Keratinocyte (primary cell): ENCODE data around the gene TMEM131. TPM values are rescaled to one million over a fixed set of nuclear protein-coding genes. Genes with fewer than 3 reads are reported as not detected.

Experiments
- DNase-seq: peaks from one replicate; pipeline ENCODE4 v3.0.0-alpha.2; 2011; ENCODE audit warnings: low read depth, missing footprints, low spot score
- FAIRE-seq: peaks from 2 replicates; lab custom pipeline; 2011; peaks lifted over from hg19 to GRCh38; lab: Jason Lieb, UNC
- H2AFZ ChIP-seq: 2 replicates; pipeline ENCODE4 v1.6.0; 2012; ENCODE audit warnings: low read length, control low read depth, inconsistent platforms; ENCODE audit not compliant: control insufficient read depth
- H3K27ac ChIP-seq: 2 replicates; pipeline ENCODE4 v1.5.1; 2011; ENCODE audit warnings: low read length; ENCODE audit not compliant: control insufficient read depth, insufficient read depth
- H3K27me3 ChIP-seq: 3 replicates; pipeline ENCODE4 v1.6.0; 2011; ENCODE audit warnings: low read length; ENCODE audit not compliant: control insufficient read depth, insufficient read depth; ENCODE audit errors: extremely low read depth
- H3K36me3 ChIP-seq, 2 experiments: 2 replicates in 1 of 2; 3 replicates in 1 of 2; pipeline ENCODE4 v1.5.1; 2011; ENCODE audit warnings: low read length in 2 of 2, mild to moderate bottlenecking in 1 of 2; ENCODE audit not compliant: control insufficient read depth in 2 of 2, insufficient read depth in 2 of 2; ENCODE audit errors: extremely low read depth in 1 of 2
- H3K4me1 ChIP-seq: 3 replicates; pipeline ENCODE4 v1.5.1; 2011; ENCODE audit warnings: low read length; ENCODE audit not compliant: control insufficient read depth, insufficient read depth; ENCODE audit errors: extremely low read depth
- H3K4me2 ChIP-seq: 3 replicates; pipeline ENCODE4 v1.6.0; 2011; ENCODE audit warnings: low read depth, low read length; ENCODE audit not compliant: control insufficient read depth, insufficient read depth; ENCODE audit errors: extremely low read depth
- H3K4me3 ChIP-seq, 3 experiments: fragments of 200-600 bp in 1 of 3; sonication (generic) in 1 of 3; 2 replicates in 2 of 3; 3 replicates in 1 of 3; pipeline ENCODE4 v1.5.1; 2011 to 2016; ENCODE audit warnings: low read length in 3 of 3, mild to moderate bottlenecking in 3 of 3, control low read depth in 2 of 3, inconsistent platforms in 1 of 3, low read depth in 1 of 3, mixed read lengths in 1 of 3, mixed run types in 1 of 3, moderate library complexity in 1 of 3; ENCODE audit not compliant: control insufficient read depth in 2 of 3, insufficient read depth in 2 of 3; ENCODE audit errors: extremely low read depth in 1 of 3
- H3K79me2 ChIP-seq: 2 replicates; pipeline ENCODE4 v1.6.0; 2012; ENCODE audit warnings: low read length; ENCODE audit not compliant: control insufficient read depth, insufficient read depth
- H3K9ac ChIP-seq: 3 replicates; pipeline ENCODE4 v1.6.0; 2011; ENCODE audit warnings: low read length; ENCODE audit not compliant: control insufficient read depth, insufficient read depth; ENCODE audit errors: extremely low read depth
- H3K9me1 ChIP-seq: 3 replicates; pipeline ENCODE4 v1.6.0; 2011; ENCODE audit warnings: low read length; ENCODE audit not compliant: control insufficient read depth, insufficient read depth; ENCODE audit errors: extremely low read depth
- H3K9me3 ChIP-seq: 2 replicates; pipeline ENCODE4 v1.5.1; 2012; ENCODE audit warnings: low read depth, low read length; ENCODE audit not compliant: control insufficient read depth
- H4K20me1 ChIP-seq: 3 replicates; pipeline ENCODE4 v1.6.0; 2011; ENCODE audit warnings: low read length; ENCODE audit not compliant: control insufficient read depth, insufficient read depth; ENCODE audit errors: extremely low read depth
- CTCF ChIP-seq, 3 experiments: IDR thresholded peaks in 1 of 3; conservative IDR thresholded peaks in 1 of 3; optimal IDR thresholded peaks in 1 of 3; 2 replicates in 2 of 3; 3 replicates in 1 of 3; pipeline versions ENCODE3 to v1.5.1; 2011; ENCODE audit warnings: low read length in 3 of 3, mild to moderate bottlenecking in 3 of 3, moderate library complexity in 2 of 3, control low read depth in 1 of 3, inconsistent platforms in 1 of 3; ENCODE audit not compliant: insufficient read depth in 2 of 3; ENCODE audit errors: extremely low read depth in 1 of 3
- EZH2 ChIP-seq: IDR thresholded peaks from one replicate; pipeline ENCODE4 v1.6.1; 2012; ENCODE audit warnings: inconsistent platforms, mild to moderate bottlenecking, low read length, moderate library complexity
- dilution Hi-C: fragments of 300-500 bp; cut with MboI; formaldehyde crosslinking; loops from one replicate; pipeline ENCODE4 v1.7.0; 2020; ENCODE audit warnings: low sequenced_read_pairs; ENCODE audit not compliant: extremely low pct_ligation_motif_present
- polyA plus RNA-seq, 5 experiments: library from polyadenylated mRNA; depleted of rRNA in 3 of 5; stranded (reverse) in 3 of 5; stranded (forward) in 1 of 5; unstranded in 1 of 5; fragments of >200 nt; gene quantifications; 1 replicate in 1 of 5; 2 replicates in 3 of 5; 3 replicates in 1 of 5; pipeline versions ENCODE4 v1.2.1 to v1.2.3, GENCODE V29; 2011 to 2012; ENCODE audit warnings: missing spikeins in 2 of 5, low read depth in 1 of 5, low replicate concordance in 1 of 5

TMEM131 gene
- polyA plus RNA-seq, 1 donor (not counting 4 experiments of a cell fraction or from before 2014, with no cell fraction given): 25.5 TPM

- H3K9me1 ChIP-seq: peaks cover 3% of the 10 kb centered on the region
- H3K79me2 ChIP-seq: peaks cover 74% of the 10 kb centered on the region
- H2AFZ ChIP-seq: no peak overlapping the region
- TF ChIP-seq CTCF (optimal IDR thresholded peaks at IDR 0.05 in 1 of 3, IDR thresholded peaks at IDR 0.05 in 1 of 3, conservative IDR thresholded peaks at IDR 0.05 in 1 of 3; ENCODE audit: extremely low read depth in 1 of 3, insufficient read depth in 2 of 3, low read length in 3 of 3) (no peak), EZH2 (no peak)
- H3K4me3 ChIP-seq: no peak overlapping the region
- H4K20me1 ChIP-seq: peaks cover 4% of the 10 kb centered on the region
- H3K27ac ChIP-seq: no peak overlapping the region
- no peaks in the 10 kb centered on the region for H3K4me1 ChIP-seq
- no peak overlapping the region for H3K9ac ChIP-seq
- H3K4me2 ChIP-seq: no peak overlapping the region
- H3K36me3 ChIP-seq: peaks cover 0 to 12% of the 10 kb centered on the region in 2 experiments
- FAIRE-seq (no peak), DNase-seq (no peak)
- no peaks in the 10 kb centered on the region for H3K9me3 ChIP-seq
- dilution Hi-C loops: no loop called here
- H3K27me3 ChIP-seq: no peaks in the 10 kb centered on the region
These were observed 67.2 kb downstream of the TMEM131 start for GRCh38 chr2:97928591-97928990.

DNA sequence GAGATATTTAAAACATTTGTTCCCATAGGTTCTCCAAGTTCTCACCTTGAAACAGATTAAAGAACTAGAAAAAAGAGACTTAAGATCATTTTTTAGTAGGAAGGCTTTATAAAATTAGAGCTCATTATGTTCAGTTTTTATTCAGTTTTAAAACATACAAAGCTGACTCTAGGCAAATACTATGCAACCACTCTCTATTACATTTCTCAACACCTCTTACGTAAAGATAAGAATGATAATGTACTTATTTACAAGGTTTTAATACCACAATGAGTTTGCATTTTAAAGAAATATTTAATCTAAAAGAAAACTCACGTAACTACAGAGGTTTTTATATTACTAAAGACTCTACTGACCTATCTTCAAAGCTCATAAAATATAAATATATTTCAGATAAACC is 68.8 kb downstream of the TMEM131 start:
- peaks cover 3% of the 10 kb centered on the region for H3K9me1 ChIP-seq
- no peak overlapping the region for H3K4me2 ChIP-seq
- no peak overlapping the region for H3K4me3 ChIP-seq
- no peak for FAIRE-seq
- H3K4me1 ChIP-seq: no peaks in the 10 kb centered on the region
- H2AFZ ChIP-seq: no peak overlapping the region
- no peaks in the 10 kb centered on the region for H3K27me3 ChIP-seq
- H4K20me1 ChIP-seq: peaks cover 4% of the 10 kb centered on the region
- H3K36me3 ChIP-seq: peaks cover 0 to 12% of the 10 kb centered on the region in 2 experiments
- TF ChIP-seq CTCF (optimal IDR thresholded peaks at IDR 0.05 in 1 of 3, IDR thresholded peaks at IDR 0.05 in 1 of 3, conservative IDR thresholded peaks at IDR 0.05 in 1 of 3; ENCODE audit: extremely low read depth in 1 of 3, insufficient read depth in 2 of 3, low read length in 3 of 3) (no peak), EZH2 (no peak)
- dilution Hi-C loops: no loop called here
- peaks cover 68% of the 10 kb centered on the region for H3K79me2 ChIP-seq
- no peaks in the 10 kb centered on the region for H3K9me3 ChIP-seq
- no peak for DNase-seq
- H3K27ac ChIP-seq: no peak overlapping the region
- no peak overlapping the region for H3K9ac ChIP-seq
